Common myeloid progenitor, CD34-positive (primary cell): ENCODE results near the gene EPN2.

Source experiments
- CTCF ChIA-PET: fragments of 350-600 bp; sonication (Branson Sonifier 250); formaldehyde crosslinking; loops from one replicate; lab custom pipeline; 2021; ENCODE audit warnings: antibody characterized with exemption; lab: Charles Lee
- POLR2A ChIA-PET: fragments of 350-600 bp; sonication (Branson Sonifier 250); formaldehyde crosslinking; loops from one replicate; lab custom pipeline; 2021; ENCODE audit warnings: antibody characterized with exemption; lab: Charles Lee
- DNase-seq, 3 donors: peaks; one replicate each; pipeline versions ENCODE4 v3.0.0 to v3.0.0-alpha.2; 2013
- H3K27ac ChIP-seq, 2 experiments: 1 replicate in 1 of 2; 2 replicates in 1 of 2; pipeline ENCODE4 v1.7.0; 2013; ENCODE audit warnings: inconsistent platforms in 2 of 2, low read length in 2 of 2, mild to moderate bottlenecking in 2 of 2, low read depth in 1 of 2, moderate library complexity in 1 of 2; ENCODE audit not compliant: severe bottlenecking in 2 of 2, insufficient read depth in 1 of 2, poor library complexity in 1 of 2
- H3K27me3 ChIP-seq, 5 experiments: replicated peaks in 2 of 5; 1 replicate in 3 of 5; 2 replicates in 2 of 5; pipeline versions ENCODE4 v1.6.1 to v1.7.0; 2013; ENCODE audit warnings: low read length in 4 of 5, mild to moderate bottlenecking in 2 of 5, moderate library complexity in 2 of 5, inconsistent platforms in 1 of 5; ENCODE audit not compliant: insufficient read depth in 5 of 5, control insufficient read depth in 4 of 5
- H3K36me3 ChIP-seq, 4 experiments: 1 replicate in 2 of 4; 2 replicates in 2 of 4; pipeline versions ENCODE4 v1.6.1 to v1.7.0; 2013; ENCODE audit warnings: low read length in 3 of 4, control low read depth in 1 of 4, mild to moderate bottlenecking in 1 of 4; ENCODE audit not compliant: control insufficient read depth in 4 of 4, insufficient read depth in 4 of 4
- H3K4me1 ChIP-seq, 4 experiments: 1 replicate in 3 of 4; 2 replicates in 1 of 4; pipeline versions ENCODE4 v1.6.1 to v1.7.1; 2013; ENCODE audit warnings: low read length in 3 of 4, mild to moderate bottlenecking in 3 of 4, control low read depth in 1 of 4, inconsistent platforms in 1 of 4, moderate library complexity in 1 of 4; ENCODE audit not compliant: control insufficient read depth in 4 of 4, insufficient read depth in 4 of 4; ENCODE audit errors: control extremely low read depth in 1 of 4
- H3K4me3 ChIP-seq, 7 experiments: 1 replicate in 4 of 7; 2 replicates in 3 of 7; pipeline versions ENCODE4 v1.5.1 to v1.7.0; 2013; ENCODE audit warnings: mild to moderate bottlenecking in 7 of 7, low read length in 6 of 7, moderate library complexity in 6 of 7, inconsistent platforms in 2 of 7, low read depth in 2 of 7, control low read depth in 1 of 7; ENCODE audit not compliant: insufficient read depth in 4 of 7, control insufficient read depth in 1 of 7; ENCODE audit errors: extremely low read depth in 1 of 7
- H3K9me3 ChIP-seq, 5 experiments: 1 replicate in 4 of 5; 2 replicates in 1 of 5; pipeline versions ENCODE4 v1.6.1 to v1.7.1; 2013; ENCODE audit warnings: low read length in 4 of 5, mild to moderate bottlenecking in 2 of 5, inconsistent platforms in 1 of 5, low read depth in 1 of 5, moderate library complexity in 1 of 5; ENCODE audit not compliant: control insufficient read depth in 4 of 5, insufficient read depth in 2 of 5; ENCODE audit errors: control extremely low read depth in 1 of 5
- WGBS: methylation state at CpG from one replicate; pipeline ENCODE4 v1.1.5; 2013; ENCODE audit not compliant: insufficient coverage; 5-methylcytosine and 5-hydroxymethylcytosine counted together

Gene EPN2

GRCh38 chr17:19313066-19313745 is 76.0 kb downstream of the EPN2 start:
- no peak for DNase-seq
- ChIA-PET POLR2A (no interaction called here), CTCF (interaction anchor here (1.1 to 2.9 kb wide), 2 partner anchors 23 to 26 kb away, joined by 3 to 13 read pairs; no protein-coding TSS in a partner anchor)
- H3K4me3 ChIP-seq = no peak overlapping the region
- 98% methylated on average over 7 of the region's 13 CpGs for WGBS
- H3K27me3 ChIP-seq = peaks cover 0 to 19% (median 18%) of the 10 kb centered on the region in 5 experiments
- H3K4me1 ChIP-seq = peaks cover 0 to 4% (median 0%) of the 10 kb centered on the region in 4 experiments
- no peak overlapping the region for H3K27ac ChIP-seq
- no peaks in the 10 kb centered on the region for H3K36me3 ChIP-seq
- no peaks in the 10 kb centered on the region for H3K9me3 ChIP-seq

GRCh38 chr17:19313746-19314651 is 76.8 kb downstream of the EPN2 start:
- peaks cover 0 to 4% (median 0%) of the 10 kb centered on the region in 4 experiments for H3K4me1 ChIP-seq
- H3K4me3 ChIP-seq = no peak overlapping the region
- DNase-seq = no peak
- no peak overlapping the region for H3K27ac ChIP-seq
- H3K36me3 ChIP-seq = no peaks in the 10 kb centered on the region
- H3K27me3 ChIP-seq = peaks cover 0 to 18% (median 11%) of the 10 kb centered on the region in 5 experiments
- 95% methylated on average over 9 of the region's 12 CpGs for WGBS
- ChIA-PET CTCF (no interaction called here), POLR2A (no interaction called here)
- no peaks in the 10 kb centered on the region for H3K9me3 ChIP-seq

GRCh38 chr17:19315104-19315503 is 77.9 kb downstream of the EPN2 start:
- no peak for DNase-seq
- H3K4me3 ChIP-seq = no peak overlapping the region
- H3K4me1 ChIP-seq = peaks cover 0 to 4% (median 0%) of the 10 kb centered on the region in 4 experiments
- WGBS = 100% methylated on average over 4 of the region's 4 CpGs
- POLR2A ChIA-PET = no interaction called here
- CTCF ChIA-PET = no interaction called here
- H3K27ac ChIP-seq = no peak overlapping the region
- H3K36me3 ChIP-seq = no peaks in the 10 kb centered on the region
- H3K27me3 ChIP-seq = peaks cover 0 to 16% (median 5%) of the 10 kb centered on the region in 5 experiments
- H3K9me3 ChIP-seq = no peaks in the 10 kb centered on the region

- H3K27ac ChIP-seq = no peak overlapping the region
- H3K36me3 ChIP-seq = no peaks in the 10 kb centered on the region
- no peak overlapping the region for H3K4me3 ChIP-seq
- POLR2A ChIA-PET = no interaction called here
- CTCF ChIA-PET = interaction anchor here (0.8 to 1.4 kb wide), 4 partner anchors 8 to 22 kb away, joined by 3 to 6 read pairs (median 4); no protein-coding TSS in a partner anchor
- H3K4me1 ChIP-seq = peaks cover 0 to 2% (median 0%) of the 10 kb centered on the region in 4 experiments
- no peak for DNase-seq
- peaks cover 0 to 28% (median 17%) of the 10 kb centered on the region in 5 experiments for H3K27me3 ChIP-seq
- 100% methylated on average over 1 of the region's 3 CpGs for WGBS
- H3K9me3 ChIP-seq = no peaks in the 10 kb centered on the region
Observed at GRCh38 chr17:19316761-19317358, 79.7 kb downstream of the EPN2 start.

- H3K27ac ChIP-seq = no peak overlapping the region
- no peaks in the 10 kb centered on the region for H3K9me3 ChIP-seq
- 88% methylated on average over 16 of the region's 19 CpGs for WGBS
- no peak overlapping the region for H3K4me3 ChIP-seq
- peak in 2 of 3 donors; percentile 27 to 38 for DNase-seq
- no peaks in the 10 kb centered on the region for H3K36me3 ChIP-seq
- no peaks in the 10 kb centered on the region for H3K4me1 ChIP-seq
- ChIA-PET CTCF (interaction anchor here (0.8 to 1.4 kb wide), 3 partner anchors 9 to 21 kb away, joined by 3 to 6 read pairs (median 5); no protein-coding TSS in a partner anchor), POLR2A (no interaction called here)
- peaks cover 0 to 30% (median 16%) of the 10 kb centered on the region in 5 experiments for H3K27me3 ChIP-seq
Observed at GRCh38 chr17:19317359-19318095, 80.4 kb downstream of the EPN2 start.

GRCh38 chr17:19318611-19319010 is 81.4 kb downstream of the EPN2 start:
- Histone ChIP-seq H3K9me3 (no peaks in the 10 kb centered on the region), H3K27ac (no peak overlapping the region), H3K27me3 (peaks cover 0 to 37% (median 19%) of the 10 kb centered on the region in 5 experiments), H3K4me3 (no peak overlapping the region), H3K4me1 (no peaks in the 10 kb centered on the region), H3K36me3 (no peaks in the 10 kb centered on the region)
- POLR2A ChIA-PET = no interaction called here
- 97% methylated on average over 5 of the region's 6 CpGs for WGBS
- DNase-seq = no peak
- CTCF ChIA-PET = interaction anchor here (0.9 to 1.4 kb wide), 2 partner anchors 70 to 448 kb away, joined by 3 read pairs; no protein-coding TSS in a partner anchor
